Left colon (tissue), 2 donors: ENCODE results near the gene ARHGAP18. TPM values are rescaled to one million over a fixed set of nuclear protein-coding genes. Genes with fewer than 3 reads are reported as not detected.

Experiments
- ATAC-seq: fragments of 200-7000 bp; cut with Tn5 transposase; one replicate; pipeline ENCODE4 v1.9.1; 2020; ENCODE audit warnings: mild to moderate bottlenecking, moderate library complexity
- DNase-seq, 2 donors: peaks; one replicate each; pipeline ENCODE4 v3.0.0-alpha.2; 2020
- intact Hi-C, 2 donors: fragments of 100-400 bp; cut with DNase I in 1 of 2; cut with micrococcal nuclease in 1 of 2; formaldehyde crosslinking; loops; one replicate each; pipeline versions ENCODE4 v1.11.2 to v1.14.0; 2022; cut with DNase I, micrococcal nuclease
- long read RNA-seq: library from polyadenylated mRNA; unstranded; transcript quantifications from one replicate; pipeline ENCODE4 v2.0.0, GENCODE V29; 2021
- total RNA-seq, 2 donors: library from RNA; stranded (reverse); fragmentation: NEBNext Ultra II Directional; extraction: Animal tissue kit (Norgen Biotek cat#: 25700); gene quantifications; one replicate each; pipeline ENCODE4 v1.2.1, GENCODE V29; 2021
- donor health status: DM: no; HTN: no; CAD: no.
- donor health status: DM: yes; HTN: yes; CAD: no.

ARHGAP18 gene
- total RNA-seq: 10 to 100 TPM; 19.9 to 26.9 TPM
- long read RNA-seq, full-length matches to known transcripts: 20 of 46 reads
- long read RNA-seq, partial matches to known transcripts: 23 of 46 reads
- long read RNA-seq, other reads (novel, unspliced or antisense): 3 of 46 reads

- intact Hi-C loops: no loop called here
- DNase-seq (peak; percentile 94 to 95), ATAC-seq (peak; percentile 98)
Measured at GRCh38 chr6:129709769-129710449, at the start of gene ARHGAP18. Gene ARHGAP18 (minus strand): TSS chr6:129710177. CDS start chr6:129710136, 41 bp downstream.

DNA sequence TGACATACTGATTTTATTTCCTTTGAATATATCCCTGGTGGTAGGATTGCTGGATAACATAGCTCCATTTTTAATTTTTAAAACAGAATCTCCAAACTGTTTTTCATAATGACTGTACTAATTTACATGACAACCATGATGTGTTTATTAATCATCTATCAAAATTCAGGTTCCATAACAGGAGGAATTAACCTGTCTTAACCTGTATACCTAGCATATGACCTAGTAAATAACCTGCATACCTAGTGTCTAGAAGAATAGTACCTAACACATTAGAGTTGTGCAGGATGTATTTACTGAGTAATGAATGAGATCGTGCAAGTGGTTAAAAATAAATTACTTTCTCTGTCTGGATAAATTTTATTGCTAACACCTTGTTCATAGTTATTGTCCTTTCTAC, 45.8 kb upstream of the ARHGAP18 start:
- DNase-seq (no peak), ATAC-seq (no peak)
- intact Hi-C loops: no loop called here

- intact Hi-C loops: no loop called here
- ATAC-seq: no peak
- no peak for DNase-seq
Measured at GRCh38 chr6:129754750-129755149, 44.8 kb upstream of the ARHGAP18 start.

- intact Hi-C loops: no loop called here
- no peak for ATAC-seq
- no peak for DNase-seq
Measured at GRCh38 chr6:129753422-129753821, 43.4 kb upstream of the ARHGAP18 start.

DNA sequence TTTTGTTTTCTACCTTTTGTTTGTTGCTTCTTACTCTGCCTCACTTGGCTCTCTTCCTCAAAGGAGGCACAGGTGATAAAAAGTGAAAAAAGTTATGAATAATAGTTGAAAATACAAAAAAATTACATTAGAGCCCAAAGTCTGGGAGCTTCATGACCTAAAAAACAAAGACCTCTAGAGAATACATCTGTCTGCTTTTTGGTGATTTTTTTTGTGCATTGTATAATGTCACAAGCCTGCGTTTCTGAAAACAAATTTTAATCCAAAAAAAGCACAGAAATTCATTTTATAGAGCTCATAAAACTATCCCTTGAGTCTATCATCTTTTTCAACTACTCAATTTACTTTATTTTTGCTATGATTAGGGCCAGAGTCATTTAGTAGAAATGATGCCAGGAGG, 41.4 kb upstream of the ARHGAP18 start:
- ATAC-seq: no peak
- no peak for DNase-seq
- intact Hi-C loops: no loop called here

DNA sequence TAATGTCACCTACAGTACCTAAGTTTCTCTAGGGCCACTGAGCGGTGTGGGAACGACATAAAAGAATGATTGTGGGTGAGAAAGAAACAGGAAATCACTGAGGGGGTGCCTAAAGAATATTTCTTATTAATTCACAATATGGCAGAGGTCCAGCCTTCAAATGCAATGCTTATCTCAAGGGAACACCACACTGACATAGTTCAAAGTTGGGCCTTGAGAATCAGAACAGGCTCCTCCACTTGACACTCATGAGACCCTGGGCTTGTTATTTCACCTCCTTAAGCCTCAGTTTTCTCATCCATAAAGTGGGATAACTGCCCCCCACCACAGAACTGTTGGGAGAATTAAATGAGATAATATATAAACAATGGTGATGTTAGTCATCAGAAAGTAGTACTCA, 40.4 kb upstream of the ARHGAP18 start:
- ATAC-seq: no peak
- intact Hi-C loops: no loop called here
- DNase-seq: no peak

DNA sequence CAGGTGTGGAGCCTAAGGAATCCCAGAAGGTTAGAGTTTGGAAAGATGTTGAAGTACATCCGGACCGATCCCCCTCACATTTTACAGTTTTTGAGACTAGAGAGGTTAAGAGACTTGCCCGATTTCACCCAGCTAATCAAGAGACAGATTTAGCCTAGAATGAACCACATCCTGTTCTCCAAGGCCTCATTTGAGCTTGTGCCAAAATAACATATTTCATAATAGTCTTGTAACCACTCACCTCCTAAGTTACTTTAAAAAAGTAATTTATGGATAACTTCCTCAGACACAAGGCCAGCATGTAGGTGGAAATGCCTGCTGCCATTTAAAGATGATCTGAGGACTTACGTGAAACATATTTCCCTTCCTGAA, 39.8 kb upstream of the ARHGAP18 start:
- intact Hi-C loops: loop anchor here in 1 of 2 donors (10.0 kb wide), 1 partner anchor 155 kb away; no protein-coding TSS in a partner anchor
- DNase-seq (no peak), ATAC-seq (no peak)

- DNase-seq (no peak), ATAC-seq (no peak)
- intact Hi-C loops: loop anchor here in 1 of 2 donors (10.0 kb wide), 1 partner anchor 154 kb away; no protein-coding TSS in a partner anchor
Measured at GRCh38 chr6:129748901-129749748, 39.1 kb upstream of the ARHGAP18 start.

DNA sequence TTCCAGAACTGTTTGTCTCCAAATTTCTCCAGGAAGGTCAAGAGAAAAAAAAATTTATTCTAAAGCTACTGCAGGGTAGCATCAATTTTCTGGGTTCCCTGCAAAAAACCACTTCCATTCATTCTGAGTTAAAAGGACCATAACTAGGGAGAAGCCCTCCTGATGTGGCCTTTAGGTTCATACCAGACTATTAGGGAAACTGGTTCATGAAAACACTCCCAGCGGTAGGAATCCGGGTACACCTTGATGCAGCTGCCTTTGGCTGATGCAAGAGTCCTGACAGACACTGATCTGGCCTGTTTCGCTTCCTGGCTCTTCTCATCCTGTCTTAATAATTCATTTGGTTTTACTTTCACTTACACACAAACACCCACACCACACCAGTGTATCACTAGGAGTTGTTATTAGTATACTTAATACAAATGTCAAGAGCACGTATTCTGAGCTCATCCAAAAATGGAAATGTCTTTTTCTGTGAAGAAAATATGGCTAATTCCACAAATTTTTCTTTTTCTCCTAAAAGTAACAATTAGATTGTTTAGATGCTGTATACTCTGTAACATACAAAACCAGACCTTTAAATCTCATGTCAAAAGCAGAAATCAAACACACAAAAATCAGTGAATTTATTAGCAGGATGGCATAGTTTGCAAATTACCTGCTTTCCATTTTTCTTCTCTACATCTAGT, 38.4 kb upstream of the ARHGAP18 start:
- DNase-seq (peak; percentile 20 to 52), ATAC-seq (peak; percentile 51)
- intact Hi-C loops: loop anchor here in 1 of 2 donors (10.0 kb wide), 1 partner anchor 154 kb away; no protein-coding TSS in a partner anchor

- ATAC-seq: no peak
- no peak for DNase-seq
- intact Hi-C loops: loop anchor here in 1 of 2 donors (10.0 kb wide), 1 partner anchor 153 kb away; no protein-coding TSS in a partner anchor
Measured at GRCh38 chr6:129747588-129748112, 37.7 kb upstream of the ARHGAP18 start.

- intact Hi-C loops: loop anchor here in 1 of 2 donors (10.0 kb wide), 1 partner anchor 150 kb away; no protein-coding TSS in a partner anchor
- ATAC-seq (no peak), DNase-seq (no peak)
Measured at GRCh38 chr6:129744880-129745237, 34.9 kb upstream of the ARHGAP18 start.

GRCh38 chr6:129744201-129744879, 34.4 kb upstream of the ARHGAP18 start:
- ATAC-seq: no peak
- DNase-seq: no peak
- intact Hi-C loops: loop anchor here in 1 of 2 donors (10.0 kb wide), 1 partner anchor 150 kb away; no protein-coding TSS in a partner anchor

- DNase-seq (no peak), ATAC-seq (no peak)
- intact Hi-C loops: loop anchor here in 1 of 2 donors (10.0 kb wide), 1 partner anchor 145 kb away; no protein-coding TSS in a partner anchor
Measured at GRCh38 chr6:129740013-129740412, 30.0 kb upstream of the ARHGAP18 start.

DNA sequence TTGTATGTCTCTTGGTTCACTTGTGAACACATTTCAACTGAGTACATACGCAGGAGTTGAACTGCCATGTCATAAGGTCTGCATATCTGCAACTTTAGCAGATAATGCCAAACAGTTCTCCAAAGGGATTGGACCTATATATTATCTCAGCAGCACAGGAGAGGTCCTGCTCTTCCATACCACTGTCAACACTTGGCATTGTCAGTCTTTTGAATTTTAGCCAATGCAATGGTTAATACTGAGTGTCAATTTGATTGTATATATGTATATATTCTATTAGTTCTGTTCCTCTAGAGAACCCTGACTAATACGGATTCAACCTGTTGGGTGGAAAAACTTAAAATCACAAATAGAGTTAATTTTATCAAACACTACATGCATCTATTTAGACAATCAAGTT, 26.1 kb upstream of the ARHGAP18 start:
- DNase-seq: no peak
- intact Hi-C loops: no loop called here

GRCh38 chr6:129733290-129733689, 23.3 kb upstream of the ARHGAP18 start:
- DNase-seq (no peak), ATAC-seq (no peak)
- intact Hi-C loops: loop anchor here in 1 of 2 donors (5.0 kb wide), 1 partner anchor 136 kb away; no protein-coding TSS in a partner anchor

More for the DNA sequence above, 26.1 kb upstream of the ARHGAP18 start:
- no peak for ATAC-seq

- no peak for ATAC-seq
- no peak for DNase-seq
- intact Hi-C loops: loop anchor here in 1 of 2 donors (5.0 kb wide), 1 partner anchor 135 kb away; no protein-coding TSS in a partner anchor
Measured at GRCh38 chr6:129732542-129732941, 22.6 kb upstream of the ARHGAP18 start.

- no peak for ATAC-seq
- no peak for DNase-seq
- intact Hi-C loops: loop anchor here in 1 of 2 donors (5.0 kb wide), 1 partner anchor 135 kb away; no protein-coding TSS in a partner anchor
Measured at GRCh38 chr6:129732034-129732433, 22.1 kb upstream of the ARHGAP18 start.

DNA sequence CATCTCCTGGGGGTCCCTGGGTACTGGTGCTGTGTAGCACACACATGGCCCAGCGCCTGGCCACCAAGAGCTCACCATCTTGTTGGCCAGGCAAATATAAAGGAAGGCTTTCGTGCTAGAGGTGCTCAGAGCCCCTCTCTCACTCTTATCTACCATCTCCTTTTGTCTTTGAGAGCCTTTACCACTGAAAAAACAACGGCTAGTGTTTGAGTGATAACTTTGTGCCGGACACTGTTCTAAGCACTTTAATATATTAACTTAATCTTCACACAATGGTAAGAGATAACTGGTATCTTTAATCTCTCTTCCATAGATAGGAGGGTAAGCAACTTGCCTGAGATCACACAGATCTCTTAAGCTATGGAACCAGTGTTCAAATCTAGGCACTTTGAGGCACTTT, 21.5 kb upstream of the ARHGAP18 start:
- ATAC-seq (no peak), DNase-seq (no peak)
- intact Hi-C loops: loop anchor here in 1 of 2 donors (5.0 kb wide), 1 partner anchor 134 kb away; no protein-coding TSS in a partner anchor
